ENCODE measurements around the gene OGDH. TPM values are rescaled to one million over a fixed set of nuclear protein-coding genes. Genes with fewer than 3 reads are reported as not detected.
A peak's percentile ranks its signal among the peaks of the same experiment; 100 is the strongest.
"Not testable (repeated sequence)": the region's sequence is repeated elsewhere in the genome, so short reads cannot be mapped to it uniquely, and the experiment has no call there.

OGDH gene
- polyA plus RNA-seq, 3 donors: 87.9 to 96.6 (median 96.4) TPM

GRCh38 chr7:44574287-44574872 lies 32.0 kb upstream of the OGDH start:
- DNase-seq: no peak

GRCh38 chr7:44575054-44575453 lies 31.4 kb upstream of the OGDH start:
- DNase-seq: no peak

GRCh38 chr7:44576228-44576627 lies 30.2 kb upstream of the OGDH start:
- DNase-seq: no peak

GRCh38 chr7:44580945-44581878 lies 25.2 kb upstream of the OGDH start:
- no peak for DNase-seq

GRCh38 chr7:44581879-44582603 lies 24.4 kb upstream of the OGDH start, which contains the start of gene TMED4:
TSS of gene TMED4 (minus strand) at chr7:44582231. CDS start at chr7:44582206, 25 bp downstream.
- DNase-seq: peak; percentile 99

- no peak for DNase-seq
These were observed 23.1 kb upstream of the OGDH start for GRCh38 chr7:44583146-44583865.

- no peak for DNase-seq
These were observed 18.4 kb upstream of the OGDH start for GRCh38 chr7:44587843-44588711.

GRCh38 chr7:44590910-44591309 lies 15.5 kb upstream of the OGDH start:
- DNase-seq: no peak

GRCh38 chr7:44595934-44596635 lies 10.3 kb upstream of the OGDH start:
- no peak for DNase-seq

GRCh38 chr7:44597181-44597580 lies 9.2 kb upstream of the OGDH start:
- DNase-seq: not testable (repeated sequence)

GRCh38 chr7:44599222-44599621 lies 7.2 kb upstream of the OGDH start:
- DNase-seq: no peak

- DNase-seq: no peak
These were observed 3.9 kb upstream of the OGDH start for GRCh38 chr7:44602576-44602910.

GRCh38 chr7:44603193-44603592 lies 3.2 kb upstream of the OGDH start:
- no peak for DNase-seq

GRCh38 chr7:44604941-44605340 lies 1.5 kb upstream of the OGDH start:
- no peak for DNase-seq

GRCh38 chr7:44607141-44608068 lies 978 bp downstream of the OGDH start:
- no peak for DNase-seq

GRCh38 chr7:44608916-44609648 lies 2.7 kb downstream of the OGDH start:
- DNase-seq: no peak

- no peak for DNase-seq
These were observed 3.4 kb downstream of the OGDH start for GRCh38 chr7:44609829-44610228.

- DNase-seq: no peak
These were observed 8.8 kb downstream of the OGDH start for GRCh38 chr7:44615149-44615611.

All from renal pelvis (tissue), 4 donors.